ENCODE data around the gene XRCC3. TPM values are rescaled to one million over a fixed set of nuclear protein-coding genes. Genes with fewer than 3 reads are reported as not detected.

XRCC3 gene
- total RNA-seq, 1 experiment from 2014 or later, result 36.8 TPM

DNA sequence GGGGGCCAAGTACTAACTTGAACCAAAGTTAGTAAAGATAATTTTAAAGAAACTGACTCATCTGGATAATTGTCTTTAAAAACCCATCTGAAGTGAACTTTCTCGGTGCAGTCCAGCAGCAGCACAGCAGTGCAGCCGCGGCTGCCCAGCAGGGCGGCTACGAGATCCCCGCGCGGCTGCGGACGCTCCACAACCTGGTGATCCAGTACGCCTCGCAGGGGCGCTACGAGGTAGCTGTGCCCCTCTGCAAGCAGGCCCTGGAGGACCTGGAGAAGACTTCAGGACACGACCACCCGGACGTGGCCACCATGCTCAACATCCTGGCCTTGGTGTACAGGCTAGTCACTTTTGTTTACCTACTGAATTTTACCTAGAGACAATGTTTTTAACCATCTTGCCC lies 52.7 kb downstream of the XRCC3 start:
- H3K27ac ChIP-seq (ENCODE audit: low read length), result no peak overlapping the region
- H3K27me3 ChIP-seq (ENCODE audit: control insufficient read depth, insufficient read depth, low read length), result no peaks in the 10 kb centered on the region
- ATAC-seq, result no peak
- no TSS peak for BruUV-seq (replicated peaks)
- CTCF ChIA-PET, result no interaction called here
- POLR2A ChIA-PET, result no interaction called here
- H3K9me3 ChIP-seq (ENCODE audit: control insufficient read depth, insufficient read depth, low read depth, low read length), result no peaks in the 10 kb centered on the region
- TF ChIP-seq SIN3A (IDR thresholded peaks at IDR 0.05; ENCODE audit: borderline replicate concordance, insufficient read depth, low read depth, low read length), result no peak
- TF ChIP-seq, protein P1, sequence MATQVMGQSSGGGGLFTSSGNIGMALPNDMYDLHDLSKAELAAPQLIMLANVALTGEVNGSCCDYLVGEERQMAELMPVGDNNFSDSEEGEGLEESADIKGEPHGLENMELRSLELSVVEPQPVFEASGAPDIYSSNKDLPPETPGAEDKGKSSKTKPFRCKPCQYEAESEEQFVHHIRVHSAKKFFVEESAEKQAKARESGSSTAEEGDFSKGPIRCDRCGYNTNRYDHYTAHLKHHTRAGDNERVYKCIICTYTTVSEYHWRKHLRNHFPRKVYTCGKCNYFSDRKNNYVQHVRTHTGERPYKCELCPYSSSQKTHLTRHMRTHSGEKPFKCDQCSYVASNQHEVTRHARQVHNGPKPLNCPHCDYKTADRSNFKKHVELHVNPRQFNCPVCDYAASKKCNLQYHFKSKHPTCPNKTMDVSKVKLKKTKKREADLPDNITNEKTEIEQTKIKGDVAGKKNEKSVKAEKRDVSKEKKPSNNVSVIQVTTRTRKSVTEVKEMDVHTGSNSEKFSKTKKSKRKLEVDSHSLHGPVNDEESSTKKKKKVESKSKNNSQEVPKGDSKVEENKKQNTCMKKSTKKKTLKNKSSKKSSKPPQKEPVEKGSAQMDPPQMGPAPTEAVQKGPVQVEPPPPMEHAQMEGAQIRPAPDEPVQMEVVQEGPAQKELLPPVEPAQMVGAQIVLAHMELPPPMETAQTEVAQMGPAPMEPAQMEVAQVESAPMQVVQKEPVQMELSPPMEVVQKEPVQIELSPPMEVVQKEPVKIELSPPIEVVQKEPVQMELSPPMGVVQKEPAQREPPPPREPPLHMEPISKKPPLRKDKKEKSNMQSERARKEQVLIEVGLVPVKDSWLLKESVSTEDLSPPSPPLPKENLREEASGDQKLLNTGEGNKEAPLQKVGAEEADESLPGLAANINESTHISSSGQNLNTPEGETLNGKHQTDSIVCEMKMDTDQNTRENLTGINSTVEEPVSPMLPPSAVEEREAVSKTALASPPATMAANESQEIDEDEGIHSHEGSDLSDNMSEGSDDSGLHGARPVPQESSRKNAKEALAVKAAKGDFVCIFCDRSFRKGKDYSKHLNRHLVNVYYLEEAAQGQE (IDR thresholded peaks at IDR 0.05; ENCODE audit: insufficient read depth in 1 of 2, low read depth in 2 of 2, low read length in 1 of 2), result no peak
- TF ChIP-seq, protein P2, sequence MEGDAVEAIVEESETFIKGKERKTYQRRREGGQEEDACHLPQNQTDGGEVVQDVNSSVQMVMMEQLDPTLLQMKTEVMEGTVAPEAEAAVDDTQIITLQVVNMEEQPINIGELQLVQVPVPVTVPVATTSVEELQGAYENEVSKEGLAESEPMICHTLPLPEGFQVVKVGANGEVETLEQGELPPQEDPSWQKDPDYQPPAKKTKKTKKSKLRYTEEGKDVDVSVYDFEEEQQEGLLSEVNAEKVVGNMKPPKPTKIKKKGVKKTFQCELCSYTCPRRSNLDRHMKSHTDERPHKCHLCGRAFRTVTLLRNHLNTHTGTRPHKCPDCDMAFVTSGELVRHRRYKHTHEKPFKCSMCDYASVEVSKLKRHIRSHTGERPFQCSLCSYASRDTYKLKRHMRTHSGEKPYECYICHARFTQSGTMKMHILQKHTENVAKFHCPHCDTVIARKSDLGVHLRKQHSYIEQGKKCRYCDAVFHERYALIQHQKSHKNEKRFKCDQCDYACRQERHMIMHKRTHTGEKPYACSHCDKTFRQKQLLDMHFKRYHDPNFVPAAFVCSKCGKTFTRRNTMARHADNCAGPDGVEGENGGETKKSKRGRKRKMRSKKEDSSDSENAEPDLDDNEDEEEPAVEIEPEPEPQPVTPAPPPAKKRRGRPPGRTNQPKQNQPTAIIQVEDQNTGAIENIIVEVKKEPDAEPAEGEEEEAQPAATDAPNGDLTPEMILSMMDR (IDR thresholded peaks at IDR 0.05), result no peak
- TF ChIP-seq TCF7L2 (IDR thresholded peaks at IDR 0.05; ENCODE audit: low read depth, low read length), result no peak
- TF ChIP-seq POLR2AphosphoS5 (IDR thresholded peaks at IDR 0.05; ENCODE audit: low read depth, low read length), result no peak
- intact Hi-C loops (cut with micrococcal nuclease; ENCODE audit: unreplicated experiment), result no loop called here
- no peak for DNase-seq (ENCODE audit: low read depth, low spot score)
- peaks cover 3% of the 10 kb centered on the region for H3K36me3 ChIP-seq (ENCODE audit: control insufficient read depth, insufficient read depth, low read length)
- in situ Hi-C loops (cut with HindIII; ENCODE audit: low pct_unique_long_range_greater_than_20kb, low sequenced_read_pairs), result no loop called here
- H3K4me3 ChIP-seq (ENCODE audit: low read depth in 2 of 2, low read length in 2 of 2), result no peak overlapping the region
- H3K4me1 ChIP-seq (ENCODE audit: control insufficient read depth, insufficient read depth, low read length), result no peaks in the 10 kb centered on the region

DNA sequence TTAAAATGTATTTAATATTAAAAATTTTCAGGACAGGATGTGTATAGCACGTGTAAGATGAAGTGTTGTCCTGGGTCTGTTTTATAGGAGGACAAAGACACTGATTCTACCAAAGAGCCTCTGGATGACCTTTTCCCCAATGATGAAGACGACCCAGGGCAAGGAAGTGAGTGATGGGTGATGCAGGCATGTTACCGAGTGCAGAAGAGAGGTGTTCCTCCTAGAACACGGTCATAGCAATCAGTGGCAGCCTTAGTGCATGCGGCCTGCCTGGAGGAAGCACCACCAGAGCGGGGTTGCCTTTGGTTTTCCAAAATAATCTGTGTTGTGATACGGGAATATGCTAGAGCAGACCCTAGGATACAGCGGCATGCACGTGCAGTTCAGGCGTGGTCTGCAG lies 53.2 kb downstream of the XRCC3 start:
- ChIA-PET CTCF (no interaction called here), POLR2A (no interaction called here)
- H3K4me3 ChIP-seq (ENCODE audit: low read depth in 2 of 2, low read length in 2 of 2), result no peak overlapping the region
- no TSS peak for BruUV-seq (replicated peaks)
- peaks cover 3% of the 10 kb centered on the region for H3K36me3 ChIP-seq (ENCODE audit: control insufficient read depth, insufficient read depth, low read length)
- H3K27ac ChIP-seq (ENCODE audit: low read length), result no peak overlapping the region
- intact Hi-C loops (cut with micrococcal nuclease; ENCODE audit: unreplicated experiment), result no loop called here
- ATAC-seq, result no peak
- DNase-seq (ENCODE audit: low read depth, low spot score), result no peak
- no peaks in the 10 kb centered on the region for H3K27me3 ChIP-seq (ENCODE audit: control insufficient read depth, insufficient read depth, low read length)
- no peaks in the 10 kb centered on the region for H3K4me1 ChIP-seq (ENCODE audit: control insufficient read depth, insufficient read depth, low read length)
- no peaks in the 10 kb centered on the region for H3K9me3 ChIP-seq (ENCODE audit: control insufficient read depth, insufficient read depth, low read depth, low read length)
- in situ Hi-C loops (cut with HindIII; ENCODE audit: low pct_unique_long_range_greater_than_20kb, low sequenced_read_pairs), result no loop called here
- TF ChIP-seq, protein P2 (IDR thresholded peaks at IDR 0.05), result no peak
- TF ChIP-seq SIN3A (IDR thresholded peaks at IDR 0.05; ENCODE audit: borderline replicate concordance, insufficient read depth, low read depth, low read length) (no peak), TCF7L2 (IDR thresholded peaks at IDR 0.05; ENCODE audit: low read depth, low read length) (no peak), POLR2AphosphoS5 (IDR thresholded peaks at IDR 0.05; ENCODE audit: low read depth, low read length) (no peak)
- TF ChIP-seq, protein P1 (IDR thresholded peaks at IDR 0.05; ENCODE audit: insufficient read depth in 1 of 2, low read depth in 2 of 2, low read length in 1 of 2), result no peak

All from Panc1 (cell line).